Fibroblast of peridontal ligament (primary cell): ENCODE results near the gene ACTR8.
"Not testable (repeated sequence)": the region's sequence is repeated elsewhere in the genome, so short reads cannot be mapped to it uniquely, and the experiment has no call there.

ENCODE experiments used
- DNase-seq: peaks from one replicate; pipeline ENCODE4 v3.0.0-alpha.2; 2010; ENCODE audit errors: extremely low read depth

Gene ACTR8, protein sequence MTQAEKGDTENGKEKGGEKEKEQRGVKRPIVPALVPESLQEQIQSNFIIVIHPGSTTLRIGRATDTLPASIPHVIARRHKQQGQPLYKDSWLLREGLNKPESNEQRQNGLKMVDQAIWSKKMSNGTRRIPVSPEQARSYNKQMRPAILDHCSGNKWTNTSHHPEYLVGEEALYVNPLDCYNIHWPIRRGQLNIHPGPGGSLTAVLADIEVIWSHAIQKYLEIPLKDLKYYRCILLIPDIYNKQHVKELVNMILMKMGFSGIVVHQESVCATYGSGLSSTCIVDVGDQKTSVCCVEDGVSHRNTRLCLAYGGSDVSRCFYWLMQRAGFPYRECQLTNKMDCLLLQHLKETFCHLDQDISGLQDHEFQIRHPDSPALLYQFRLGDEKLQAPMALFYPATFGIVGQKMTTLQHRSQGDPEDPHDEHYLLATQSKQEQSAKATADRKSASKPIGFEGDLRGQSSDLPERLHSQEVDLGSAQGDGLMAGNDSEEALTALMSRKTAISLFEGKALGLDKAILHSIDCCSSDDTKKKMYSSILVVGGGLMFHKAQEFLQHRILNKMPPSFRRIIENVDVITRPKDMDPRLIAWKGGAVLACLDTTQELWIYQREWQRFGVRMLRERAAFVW

GRCh38 chr3:53881691-53882593, at the start of gene ACTR8:
ACTR8 (minus strand) TSS chr3:53882152; CDS start chr3:53882101, 51 bp downstream.
- peak; percentile 78 for DNase-seq

DNA sequence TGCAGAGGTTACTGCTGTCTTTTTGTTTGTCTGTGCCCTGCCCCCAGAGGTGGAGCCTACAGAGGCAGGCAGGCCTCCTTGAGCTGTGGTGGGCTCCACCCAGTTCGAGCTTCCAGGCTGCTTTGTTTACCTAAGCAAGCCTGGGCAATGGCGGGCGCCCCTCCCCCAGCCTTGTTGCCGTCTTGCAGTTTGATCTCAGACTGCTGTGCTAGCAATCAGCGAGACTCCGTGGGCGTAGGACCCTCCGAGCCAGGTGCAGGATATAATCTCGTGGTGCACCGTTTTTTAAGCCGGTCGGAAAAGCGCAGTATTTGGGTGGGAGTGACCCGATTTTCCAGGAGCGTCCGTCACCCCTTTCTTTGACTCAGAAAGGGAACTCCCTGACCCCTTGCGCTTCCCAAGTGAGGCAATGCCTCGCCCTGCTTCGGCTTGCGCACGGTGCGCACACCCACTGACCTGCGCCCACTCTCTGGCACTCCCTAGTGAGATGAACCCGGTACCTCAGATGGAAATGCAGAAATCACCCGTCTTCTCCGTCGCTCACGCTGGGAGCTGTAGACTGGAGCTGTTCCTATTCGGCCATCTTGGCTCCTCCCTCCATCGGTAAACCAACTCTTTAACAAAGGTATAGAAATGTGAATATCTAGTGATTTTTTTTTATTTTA, 45.4 kb upstream of the ACTR8 start:
- DNase-seq, result not testable (repeated sequence)

DNA sequence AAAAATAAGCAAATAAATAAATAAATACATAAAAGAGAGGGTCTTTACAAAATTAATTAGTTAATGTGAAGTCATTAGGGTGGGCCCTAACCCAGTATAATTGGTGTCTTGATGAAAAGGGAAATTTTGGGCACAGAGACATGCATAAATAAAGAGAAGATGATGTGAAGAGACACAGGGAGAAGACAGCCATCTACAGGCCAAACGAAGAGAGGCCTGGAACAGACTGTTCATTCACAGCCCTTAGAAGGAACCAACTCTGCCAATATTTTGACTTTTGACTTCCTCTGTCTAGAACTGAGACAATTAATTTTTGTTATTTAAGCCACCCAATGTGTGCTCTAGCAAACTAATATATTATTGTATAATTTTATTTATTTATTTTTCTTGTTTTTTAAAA, 39.3 kb upstream of the ACTR8 start:
- peak; percentile 38 for DNase-seq

- no peak for DNase-seq
These were observed 37.8 kb upstream of the ACTR8 start for GRCh38 chr3:53919741-53920140.

GRCh38 chr3:53913401-53913800, 31.4 kb upstream of the ACTR8 start:
- no peak for DNase-seq

DNA sequence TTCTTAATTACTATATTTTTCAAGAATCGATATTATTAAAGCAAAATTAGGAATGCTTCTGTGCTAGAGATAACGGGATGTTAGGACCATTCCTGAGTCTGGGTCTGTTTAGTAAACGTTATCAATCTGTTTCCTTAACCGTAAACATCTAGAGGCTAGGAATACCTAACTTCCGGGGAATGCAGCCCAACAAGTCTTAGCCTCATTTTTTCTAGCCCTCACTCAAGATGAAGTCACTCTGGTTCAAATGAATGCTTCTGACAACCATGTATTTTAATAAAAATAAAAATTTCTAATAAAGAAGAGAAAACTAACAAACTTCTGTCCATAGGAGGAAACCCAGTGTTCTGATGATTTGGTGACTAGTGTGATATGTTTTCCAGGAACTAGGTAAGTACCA, 20.8 kb upstream of the ACTR8 start:
- DNase-seq, result no peak

DNA sequence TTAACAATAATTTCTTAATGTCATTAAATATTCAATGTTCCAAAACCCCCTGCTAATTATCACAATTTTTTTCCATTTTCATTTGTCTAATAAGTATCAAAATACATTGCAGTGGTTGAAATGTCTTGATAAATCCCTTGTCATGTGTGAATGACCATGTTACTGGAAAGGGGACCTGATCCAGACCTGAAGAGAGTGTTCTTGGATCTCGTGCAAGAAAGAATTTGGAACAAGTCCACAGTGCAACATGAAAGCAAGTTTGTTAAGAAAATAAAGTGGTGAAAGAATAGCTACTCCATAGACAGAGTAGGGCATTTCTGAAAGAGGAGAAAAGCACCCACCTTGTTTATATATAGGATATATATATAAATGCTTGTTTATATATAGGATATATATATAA, 20.1 kb upstream of the ACTR8 start:
- no peak for DNase-seq

DNA sequence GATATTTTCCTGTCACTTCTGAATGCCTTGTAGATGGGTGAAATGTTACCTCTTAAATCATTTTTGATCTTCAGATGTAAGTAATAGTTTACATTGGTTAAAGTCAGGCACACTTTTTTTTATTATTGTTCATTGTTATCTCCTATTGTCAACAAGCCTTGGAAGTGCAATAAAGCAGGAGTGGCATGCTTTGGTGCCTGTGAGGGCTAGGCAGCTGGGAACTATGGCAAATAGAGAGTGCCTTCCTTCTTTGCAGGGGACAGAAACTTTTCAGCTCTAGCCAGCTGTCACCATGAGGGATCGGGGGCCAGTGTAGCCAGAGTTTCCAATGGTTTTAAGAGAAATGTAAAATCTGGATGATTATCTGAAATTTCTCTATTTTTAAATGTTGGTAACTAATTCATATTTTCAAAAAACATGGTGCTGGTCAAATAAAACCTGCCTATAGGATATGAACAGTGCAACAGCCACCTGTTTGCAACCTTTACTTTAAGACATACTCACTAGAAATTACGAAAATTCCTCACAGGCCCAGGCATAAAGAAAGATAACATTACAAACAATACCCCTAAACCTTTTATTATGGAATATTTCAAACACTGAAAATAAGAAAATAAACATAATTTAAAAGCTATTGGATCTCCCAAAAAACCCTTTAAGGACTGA, 18.8 kb upstream of the ACTR8 start:
- DNase-seq, result no peak

DNA sequence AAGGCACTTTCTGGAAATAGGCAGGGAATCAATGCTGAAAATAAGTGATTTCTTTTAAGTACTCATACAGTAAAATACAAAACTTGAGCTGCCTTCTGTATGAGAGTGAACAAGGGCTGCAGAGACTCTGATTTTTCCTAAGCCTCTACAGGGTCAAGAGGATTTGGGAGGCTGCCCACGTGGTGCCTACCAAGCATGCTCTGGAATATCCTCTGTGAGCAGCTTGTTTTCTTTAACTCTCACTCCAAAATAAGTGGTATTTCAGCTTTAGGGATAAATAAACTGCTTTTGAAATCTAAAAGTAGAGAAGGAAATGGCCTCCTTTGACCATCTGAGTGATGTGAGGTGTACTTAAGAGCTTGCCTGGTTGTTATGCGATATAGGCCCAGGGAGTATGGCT, 17.8 kb upstream of the ACTR8 start:
- no peak for DNase-seq

DNA sequence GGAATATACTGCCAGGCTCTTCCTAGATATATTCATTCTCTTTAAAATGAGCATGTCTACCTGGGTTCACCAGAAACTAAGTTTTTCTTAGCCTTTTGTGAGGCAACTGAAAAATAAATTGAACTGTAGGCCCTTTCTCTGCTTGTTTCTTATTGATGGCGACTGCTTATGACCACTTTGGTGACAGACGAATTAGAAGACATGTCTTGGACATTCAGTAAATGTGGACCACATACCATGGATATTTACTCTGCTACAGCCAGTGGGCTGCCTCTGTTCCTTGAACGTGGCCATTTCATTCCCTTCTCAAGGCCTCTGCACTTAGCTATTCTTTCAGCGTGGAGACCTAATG, 10.3 kb upstream of the ACTR8 start:
- no peak for DNase-seq

DNA sequence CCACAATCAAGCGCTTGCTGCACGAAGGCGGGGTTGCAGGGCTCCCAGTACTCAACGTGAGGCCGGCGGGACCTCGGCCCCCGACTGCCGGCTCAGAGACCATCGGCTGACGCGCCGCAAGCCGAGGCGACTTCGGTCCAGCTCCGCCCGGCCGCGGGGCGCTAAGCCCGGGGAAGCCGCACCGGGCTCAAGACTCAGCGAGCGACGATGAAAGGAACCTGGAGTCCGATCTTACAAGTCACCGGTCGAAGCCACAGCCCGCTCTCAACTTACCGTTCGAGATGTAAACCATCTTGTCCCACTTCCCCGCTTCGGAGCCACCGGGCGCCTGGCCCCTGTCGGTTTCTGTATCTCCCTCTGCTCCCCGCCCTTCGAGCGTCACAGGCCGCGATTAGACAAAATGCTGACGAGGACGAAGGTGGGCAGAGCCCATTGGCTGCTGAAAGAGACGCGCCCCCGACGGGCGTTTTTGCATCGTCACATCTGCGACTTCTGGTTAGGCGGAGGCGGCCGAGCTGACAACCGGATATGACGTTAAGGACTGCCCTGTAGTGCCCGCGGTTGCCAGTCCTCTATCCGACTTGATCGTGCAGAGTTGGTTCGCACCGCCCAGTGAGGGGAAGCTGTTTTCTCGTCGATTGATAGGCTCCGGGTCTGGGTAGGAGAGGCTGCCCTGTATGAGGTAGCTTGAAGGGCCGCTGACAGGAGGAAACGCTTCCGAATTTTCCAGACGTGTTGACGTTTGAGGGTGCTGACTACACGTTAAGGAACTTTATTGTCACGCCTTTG, 9.7 kb upstream of the ACTR8 start, which contains the start of gene SELENOK:
Gene SELENOK, minus strand, starts transcription at position 363 of the 789 bp plus-strand sequence.
- peak; percentile 99 for DNase-seq

DNA sequence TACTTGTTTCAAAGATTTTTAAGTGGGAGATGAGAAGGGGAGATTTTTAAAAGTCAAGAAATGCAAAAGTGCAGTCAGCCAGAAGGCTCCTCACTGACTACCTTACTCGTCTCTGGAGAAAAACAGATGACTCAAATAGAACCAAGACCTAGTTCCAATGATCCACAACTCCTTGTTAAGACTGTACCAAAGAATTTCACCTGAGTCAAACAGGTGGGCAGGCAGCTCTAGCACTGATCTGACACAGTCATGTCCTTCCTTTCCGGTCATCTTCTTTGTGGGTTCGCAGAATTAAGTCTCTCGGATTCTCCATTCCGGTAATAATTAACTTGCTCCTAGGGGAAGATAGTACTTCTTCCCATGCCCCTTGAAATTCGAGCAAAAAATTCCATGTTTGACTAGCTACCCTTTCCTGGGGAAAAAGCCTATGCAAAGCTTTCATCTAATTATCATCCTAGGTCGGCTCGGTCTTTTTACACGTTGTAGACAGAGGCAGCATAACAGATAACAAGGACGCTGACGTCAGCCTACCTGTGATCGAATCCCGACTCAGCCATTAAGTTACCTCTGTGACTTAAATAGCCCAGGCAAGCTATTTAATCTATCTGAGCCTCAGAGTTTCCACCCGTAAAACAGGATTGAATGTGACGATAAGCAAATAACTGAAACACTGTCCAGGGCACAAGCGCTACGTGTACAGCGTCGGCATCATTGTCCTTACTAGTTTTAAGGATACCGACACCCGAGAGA, 8.9 kb upstream of the ACTR8 start:
- DNase-seq, result peak; percentile 37

GRCh38 chr3:53888232-53888631, 6.3 kb upstream of the ACTR8 start:
- DNase-seq, result no peak

DNA sequence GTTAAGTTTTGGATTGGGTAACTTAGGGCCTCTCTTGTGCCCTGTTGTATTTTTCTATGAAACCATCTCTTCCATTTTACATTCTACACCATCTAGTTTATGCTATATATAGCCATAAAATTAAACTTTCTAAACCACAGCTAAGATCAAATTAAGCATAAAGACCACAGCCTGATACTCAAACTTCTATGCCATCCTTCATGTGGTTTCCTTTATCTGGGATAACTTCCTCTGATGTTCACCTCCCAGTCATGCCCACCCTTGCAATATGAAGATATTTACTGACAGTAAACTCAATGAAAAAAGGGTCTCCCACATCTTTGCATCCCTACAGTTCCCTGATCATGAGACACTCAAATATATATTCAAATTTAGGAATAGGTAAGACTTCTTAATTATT, 5.5 kb upstream of the ACTR8 start:
- no peak for DNase-seq

- no peak for DNase-seq
These were observed 3.3 kb upstream of the ACTR8 start for GRCh38 chr3:53885239-53885638.

DNA sequence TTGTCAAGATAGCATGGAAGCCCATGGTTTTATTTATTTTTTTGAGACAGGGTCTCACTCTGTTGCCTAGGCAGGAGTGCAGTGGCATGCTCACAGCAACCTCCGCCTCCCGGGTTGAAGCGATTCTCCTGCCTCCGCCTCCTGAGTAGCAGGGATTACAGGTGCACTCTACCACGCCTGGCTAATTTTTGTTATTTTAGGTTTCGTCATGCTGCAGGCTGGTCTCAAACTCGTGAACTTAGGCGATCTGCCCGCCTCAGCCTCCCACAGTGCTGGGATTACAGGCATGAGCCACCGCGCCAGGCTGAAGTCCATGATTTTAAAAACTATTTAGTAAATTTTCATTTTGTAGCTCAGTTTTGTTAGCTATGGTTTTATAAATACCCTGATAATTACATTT, 2.7 kb upstream of the ACTR8 start:
- DNase-seq, result no peak

- no peak for DNase-seq
These were observed 1.1 kb upstream of the ACTR8 start for GRCh38 chr3:53883008-53883407.

DNA sequence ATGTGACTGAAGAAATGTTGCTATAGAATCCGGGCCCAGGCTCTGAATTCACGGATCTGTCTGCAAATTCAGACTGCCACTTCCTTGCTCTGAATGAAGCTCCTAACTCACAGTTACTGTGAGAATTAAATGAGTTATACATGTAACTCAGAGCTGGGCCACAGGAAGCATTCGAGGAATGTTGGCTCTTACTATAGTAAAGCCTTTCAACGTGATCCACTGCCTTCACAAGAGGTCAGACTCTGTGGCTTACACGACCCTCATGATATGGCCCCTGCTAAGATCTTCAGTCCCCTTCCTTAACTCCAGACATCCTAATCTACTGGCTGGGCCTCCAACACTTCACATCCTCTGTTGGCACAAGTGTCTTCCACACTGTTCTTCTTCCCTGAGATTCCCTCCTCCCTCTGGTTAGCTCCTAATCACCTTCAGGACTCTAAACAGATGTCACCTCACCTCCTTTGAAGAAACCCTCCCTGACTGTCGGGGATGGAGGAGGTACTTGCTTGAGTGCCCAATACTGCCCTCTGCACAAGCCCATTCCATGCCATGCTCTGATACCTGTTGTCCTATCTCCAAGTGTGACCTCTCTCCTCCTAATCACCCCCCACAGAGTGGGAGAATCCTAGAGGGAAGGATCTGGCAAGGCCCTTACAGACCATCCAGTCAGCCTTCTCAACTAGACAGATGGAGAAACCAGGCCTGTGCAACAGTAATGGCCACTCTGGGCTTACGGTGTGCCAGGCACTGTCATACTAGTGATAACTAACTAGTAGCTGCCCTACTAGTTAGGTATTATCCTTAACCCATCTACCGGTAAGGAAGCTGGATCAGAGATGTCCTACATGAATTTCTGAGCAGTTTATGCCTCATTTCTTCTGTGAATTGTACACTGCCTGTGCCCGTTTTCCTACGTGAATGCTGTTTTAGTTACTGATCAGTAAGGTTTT, 1.3 kb downstream of the ACTR8 start:
- peak; percentile 31 for DNase-seq
